Measurements from ENCODE around the gene ZP1. TPM values are rescaled to one million over a fixed set of nuclear protein-coding genes. Genes with fewer than 3 reads are reported as not detected.

The ZP1 gene
- total and polyA plus RNA-seq, 12 donors, result 0.16 to 0.51 (median 0.33) TPM; not detected in 7

GRCh38 chr11:60900673-60901404 is 33.5 kb downstream of the ZP1 start:
- intact Hi-C loops (cut with DNase I), result loop anchor here in 3 of 10 donors (5.0 kb wide), 2 partner anchors 69 to 124 kb away; no protein-coding TSS in a partner anchor
- 67 to 74% methylated on average over 13 of the region's 13 CpGs for WGBS, 2 donors
- H3K27me3 ChIP-seq, result no peaks in the 10 kb centered on the region
- peaks cover 6 to 33% (median 22%) of the 10 kb centered on the region in 9 donors for H3K4me1 ChIP-seq
- no peaks in the 10 kb centered on the region for H3K9me3 ChIP-seq
- TF ChIP-seq CTCF (IDR thresholded peaks at IDR 0.05), result no peak
- peak in 3 of 8 donors; percentile 17 to 49 (median 24) for ATAC-seq
- H3K27ac ChIP-seq, result no peak overlapping the region
- peaks cover 12 to 84% (median 53%) of the 10 kb centered on the region in 9 donors for H3K36me3 ChIP-seq
- DNase-seq, result no peak
- H3K4me3 ChIP-seq, result no peak overlapping the region

- H3K4me3 ChIP-seq, result no peak overlapping the region
- H3K4me1 ChIP-seq, result peaks cover 6 to 39% (median 28%) of the 10 kb centered on the region in 9 donors
- peaks cover 4 to 66% (median 35%) of the 10 kb centered on the region in 9 donors for H3K36me3 ChIP-seq
- ATAC-seq (no peak), DNase-seq (no peak)
- H3K27me3 ChIP-seq, result no peaks in the 10 kb centered on the region
- H3K27ac ChIP-seq, result no peak overlapping the region
- intact Hi-C loops (cut with DNase I), result loop anchor here in 3 of 10 donors (5.0 kb wide), 2 partner anchors 70 to 125 kb away; no protein-coding TSS in a partner anchor
- no peak for TF ChIP-seq CTCF (IDR thresholded peaks at IDR 0.05)
- WGBS, 2 donors, result 87 to 89% methylated on average over 11 of the region's 11 CpGs
- H3K9me3 ChIP-seq, result no peaks in the 10 kb centered on the region
Observed at GRCh38 chr11:60902625-60903024, 35.3 kb downstream of the ZP1 start.

DNA sequence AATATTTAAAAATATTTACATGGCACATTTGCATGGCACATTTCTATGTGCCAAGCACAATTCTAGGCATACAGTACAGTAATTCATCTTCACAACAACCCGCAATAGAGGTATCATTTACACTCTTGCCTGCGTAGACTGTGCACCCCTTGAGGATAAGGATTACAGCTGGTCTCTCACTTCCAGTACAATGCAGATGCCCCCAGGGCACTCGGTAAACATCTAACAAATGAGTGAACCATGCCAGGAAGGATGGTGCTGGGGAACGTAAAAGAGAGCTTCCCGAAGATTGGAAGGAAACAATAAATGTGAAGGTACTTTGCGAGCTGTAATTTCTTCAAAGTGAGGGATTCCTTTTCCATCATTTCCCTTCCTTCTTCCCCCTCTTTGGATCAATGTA is 37.7 kb downstream of the ZP1 start:
- no peak for TF ChIP-seq CTCF (IDR thresholded peaks at IDR 0.05)
- ATAC-seq, result no peak
- no peaks in the 10 kb centered on the region for H3K27me3 ChIP-seq
- 54 to 56% methylated on average over 6 of the region's 6 CpGs for WGBS, 2 donors
- peaks cover 6 to 36% (median 28%) of the 10 kb centered on the region in 9 donors for H3K4me1 ChIP-seq
- peak overlapping the region in 9 of 10 donors; percentile 64 to 98 (median 86) for H3K4me3 ChIP-seq
- H3K27ac ChIP-seq, result peak overlapping the region in 3 of 10 donors; percentile 92 to 95 (median 95)
- H3K9me3 ChIP-seq, result no peaks in the 10 kb centered on the region
- peaks cover 0 to 42% (median 20%) of the 10 kb centered on the region in 9 donors for H3K36me3 ChIP-seq
- intact Hi-C loops (cut with DNase I), result loop anchor here in 1 of 10 donors (5.0 kb wide), 1 partner anchor 47 kb away; the partner anchor contains the start of gene SLC15A3
- DNase-seq, result no peak

- Histone ChIP-seq H3K4me1 (peaks cover 6 to 40% (median 30%) of the 10 kb centered on the region in 9 donors), H3K4me3 (peak overlapping the region; percentile 64 to 98 (median 85)), H3K27me3 (no peaks in the 10 kb centered on the region), H3K9me3 (no peaks in the 10 kb centered on the region), H3K27ac (peak overlapping the region in 9 of 10 donors; percentile 89 to 95 (median 92)), H3K36me3 (peaks cover 0 to 36% (median 19%) of the 10 kb centered on the region in 9 donors)
- 6% methylated on average over 16 of the region's 16 CpGs for WGBS, 2 donors
- no peak for ATAC-seq
- intact Hi-C loops (cut with DNase I), result loop anchor here in 1 of 10 donors (5.0 kb wide), 1 partner anchor 47 kb away; the partner anchor contains the start of gene SLC15A3
- no peak for DNase-seq
- no peak for TF ChIP-seq CTCF (IDR thresholded peaks at IDR 0.05)
Observed at GRCh38 chr11:60905551-60906113, 38.3 kb downstream of the ZP1 start.
